GM12892 (cell line): ENCODE data around the gene SYNDIG1.

ENCODE experiments used
- POLR2A ChIP-seq: IDR thresholded peaks from 2 replicates; pipeline ENCODE4 v1.6.1; 2011; ENCODE audit warnings: low read depth, low read length, control low read depth
- POLR2AphosphoS5 ChIP-seq: IDR thresholded peaks from 2 replicates; pipeline ENCODE4 v1.6.1; 2011; ENCODE audit warnings: low read depth, low read length, control low read depth

- TF ChIP-seq POLR2A = no peak
- TF ChIP-seq POLR2AphosphoS5 = no peak
Observed at GRCh38 chr20:24559114-24559732, 89.8 kb downstream of the SYNDIG1 start.
